Stimulated activated CD4-positive, alpha-beta T cell treated with anti-CD3 and anti-CD28 coated beads, TNF-alpha, amount 100 ng/mL, for 4 hours (primary cell): Measurements from ENCODE around the gene MLNR.

Source experiments
- DNase-seq, 3 experiments: peaks; one replicate each; pipeline ENCODE4 v3.0.0-alpha.2; 2020; ENCODE audit warnings: low read depth in 3 of 3

MLNR gene

GRCh38 chr13:49220036-49220855, at the start of gene MLNR:
MLNR (plus strand) TSS chr13:49220338; CDS start chr13:49220338, 0 bp downstream.
- DNase-seq, result peak in 1 of 3 experiments; percentile 11

GRCh38 chr13:49171359-49171758, 48.8 kb upstream of the MLNR start:
- DNase-seq, result no peak

- DNase-seq, result no peak
Measured at GRCh38 chr13:49183672-49184325, 36.3 kb upstream of the MLNR start.

- DNase-seq, result no peak
Measured at GRCh38 chr13:49184621-49185020, 35.5 kb upstream of the MLNR start.

- DNase-seq, result no peak
Measured at GRCh38 chr13:49185264-49185663, 34.9 kb upstream of the MLNR start.

GRCh38 chr13:49190901-49191300, 29.2 kb upstream of the MLNR start:
- no peak for DNase-seq

- DNase-seq, result no peak
Measured at GRCh38 chr13:49206641-49207040, 13.5 kb upstream of the MLNR start.

- DNase-seq, result no peak
Measured at GRCh38 chr13:49208619-49209018, 11.5 kb upstream of the MLNR start.

GRCh38 chr13:49210114-49210513, 10.0 kb upstream of the MLNR start:
- DNase-seq, result no peak

GRCh38 chr13:49210669-49211068, 9.5 kb upstream of the MLNR start:
- no peak for DNase-seq

- DNase-seq, result no peak
Measured at GRCh38 chr13:49213539-49213938, 6.6 kb upstream of the MLNR start.

- no peak for DNase-seq
Measured at GRCh38 chr13:49213997-49214916, 5.9 kb upstream of the MLNR start.

GRCh38 chr13:49214917-49215376, 5.2 kb upstream of the MLNR start:
- peak in 1 of 3 experiments; percentile 9 for DNase-seq

- no peak for DNase-seq
Measured at GRCh38 chr13:49216334-49216733, 3.8 kb upstream of the MLNR start.

GRCh38 chr13:49217962-49218492, 2.1 kb upstream of the MLNR start:
- DNase-seq, result no peak

- no peak for DNase-seq
Measured at GRCh38 chr13:49218493-49219051, 1.6 kb upstream of the MLNR start.

- DNase-seq, result no peak
Measured at GRCh38 chr13:49219647-49220035, 497 bp upstream of the MLNR start.

- DNase-seq, result no peak
Measured at GRCh38 chr13:49220856-49221589, 885 bp downstream of the MLNR start.

GRCh38 chr13:49221590-49221965, 1.4 kb downstream of the MLNR start:
- no peak for DNase-seq

GRCh38 chr13:49225223-49226042, 5.3 kb downstream of the MLNR start:
- no peak for DNase-seq
